Osteoblast (primary cell): ENCODE data around the gene NAXD. TPM values are rescaled to one million over a fixed set of nuclear protein-coding genes. Genes with fewer than 3 reads are reported as not detected.

ENCODE experiments used
- DNase-seq: peaks from one replicate; pipeline ENCODE4 v3.0.0; 2011; ENCODE audit warnings: low spot score, mixed read lengths; ENCODE audit not compliant: insufficient read length; ENCODE audit errors: missing footprints
- H2AFZ ChIP-seq: 2 replicates; pipeline ENCODE4 v1.6.0; 2011; ENCODE audit warnings: mild to moderate bottlenecking, low read length
- H3K27ac ChIP-seq: 2 replicates; pipeline ENCODE4 v1.5.1; 2011; ENCODE audit warnings: mild to moderate bottlenecking, low read depth, low read length, moderate library complexity
- H3K27me3 ChIP-seq: 2 replicates; pipeline ENCODE4 v1.6.0; 2012; ENCODE audit warnings: mild to moderate bottlenecking, control low read depth, inconsistent platforms, low read length, moderate library complexity; ENCODE audit not compliant: insufficient read depth
- H3K36me3 ChIP-seq: 2 replicates; pipeline ENCODE4 v1.5.1; 2011; ENCODE audit warnings: mild to moderate bottlenecking, low read length, control low read depth, moderate library complexity; ENCODE audit not compliant: insufficient read depth
- H3K4me1 ChIP-seq: 2 replicates; pipeline ENCODE4 v1.5.1; 2011; ENCODE audit warnings: mild to moderate bottlenecking, low read length, control low read depth, moderate library complexity; ENCODE audit not compliant: insufficient read depth
- H3K4me2 ChIP-seq: 2 replicates; pipeline ENCODE4 v1.6.0; 2011; ENCODE audit warnings: mild to moderate bottlenecking, low read length; ENCODE audit not compliant: insufficient read depth
- H3K4me3 ChIP-seq: fragments of 200-600 bp; sonication (generic); 3 replicates; pipeline ENCODE4 v1.5.1; 2012; ENCODE audit warnings: mild to moderate bottlenecking, low read length, inconsistent platforms; ENCODE audit not compliant: insufficient read depth
- H3K79me2 ChIP-seq: 2 replicates; pipeline ENCODE4 v1.6.0; 2012; ENCODE audit warnings: mild to moderate bottlenecking, low read length, control low read depth, inconsistent platforms; ENCODE audit not compliant: insufficient read depth
- H3K9me3 ChIP-seq: 2 replicates; pipeline ENCODE4 v1.5.1; 2011; ENCODE audit warnings: low read depth, low read length, control low read depth
- H4K20me1 ChIP-seq: 2 replicates; pipeline ENCODE4 v1.6.0; 2012; ENCODE audit warnings: mild to moderate bottlenecking, low read length, control low read depth; ENCODE audit not compliant: insufficient read depth
- CTCF ChIP-seq: IDR thresholded peaks from 2 replicates; pipeline ENCODE4 v1.5.1; 2011; ENCODE audit warnings: mild to moderate bottlenecking, low read depth, low read length, moderate library complexity; ENCODE audit errors: extremely low read depth
- total RNA-seq: library from RNA; depleted of rRNA; stranded (reverse); fragments of >200 nt; gene quantifications from 2 replicates; pipeline ENCODE4 v1.2.3, GENCODE V29; 2012

NAXD gene
- total RNA-seq, 1 donor, result 15.9 TPM

DNA sequence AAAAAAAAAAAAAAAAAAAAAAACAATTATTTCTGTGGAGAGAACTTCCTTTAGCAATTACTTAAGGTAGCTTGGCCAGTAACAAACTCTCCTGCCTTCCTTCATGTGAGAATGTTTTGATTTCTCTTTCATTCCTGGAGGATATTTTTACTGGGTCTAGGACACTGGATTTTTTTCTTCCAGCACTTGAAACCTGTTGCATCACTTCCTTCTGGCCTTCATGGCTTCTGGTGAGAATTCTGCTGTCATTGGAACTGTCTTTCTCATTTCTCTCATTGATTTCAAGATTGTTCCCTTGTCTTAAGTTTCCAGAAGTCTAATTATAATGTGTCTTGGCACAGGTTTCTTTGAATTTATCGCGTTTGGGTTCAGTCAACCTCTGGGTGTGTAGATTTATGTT is 34.5 kb upstream of the NAXD start:
- Histone ChIP-seq H3K27ac (no peak overlapping the region), H3K27me3 (no peaks in the 10 kb centered on the region), H3K36me3 (no peaks in the 10 kb centered on the region), H3K4me2 (no peak overlapping the region), H2AFZ (peak overlapping the region; percentile 46), H3K79me2 (no peaks in the 10 kb centered on the region), H3K4me1 (no peaks in the 10 kb centered on the region), H3K9me3 (no peaks in the 10 kb centered on the region), H4K20me1 (no peaks in the 10 kb centered on the region), H3K4me3 (no peak overlapping the region)
- TF ChIP-seq CTCF, result no peak
- no peak for DNase-seq

DNA sequence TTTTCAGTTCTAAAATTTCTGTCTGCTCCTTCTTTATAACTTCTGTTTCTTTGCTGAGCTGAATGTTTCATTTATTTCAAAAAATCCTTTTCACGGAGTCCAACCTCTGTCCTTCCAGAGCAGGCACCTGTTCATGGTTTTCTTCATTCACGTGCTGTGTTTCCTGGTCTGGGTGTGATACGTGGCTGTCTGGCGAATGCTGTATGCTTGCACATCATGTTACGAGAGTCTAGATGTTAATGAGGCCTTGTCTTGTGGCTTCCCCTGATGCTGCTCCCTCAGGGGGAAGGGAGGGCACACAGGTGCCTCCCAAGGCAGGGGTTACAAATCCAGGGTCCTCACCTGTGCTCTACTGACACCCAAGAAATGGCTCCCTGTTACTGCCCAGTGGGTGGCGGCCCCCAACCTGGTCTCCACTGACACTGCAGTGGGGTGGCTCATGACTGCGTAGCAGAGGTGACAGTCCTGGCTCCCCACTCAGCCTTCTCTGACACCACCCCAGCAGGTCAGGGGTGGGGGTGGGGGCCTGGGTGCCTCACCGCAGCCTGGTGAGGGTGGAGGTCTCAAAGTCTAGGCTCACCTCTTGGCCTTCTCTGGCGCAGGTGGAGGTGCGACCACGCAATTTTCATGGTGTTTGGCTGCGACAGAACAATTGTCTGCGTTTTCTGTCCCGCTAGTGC is 33.7 kb upstream of the NAXD start:
- TF ChIP-seq CTCF, result no peak
- Histone ChIP-seq H3K27ac (no peak overlapping the region), H3K9me3 (no peaks in the 10 kb centered on the region), H3K27me3 (no peaks in the 10 kb centered on the region), H3K4me3 (no peak overlapping the region), H3K4me2 (no peak overlapping the region), H4K20me1 (no peaks in the 10 kb centered on the region), H2AFZ (no peak overlapping the region), H3K4me1 (no peaks in the 10 kb centered on the region), H3K79me2 (no peaks in the 10 kb centered on the region), H3K36me3 (no peaks in the 10 kb centered on the region)
- DNase-seq, result no peak

DNA sequence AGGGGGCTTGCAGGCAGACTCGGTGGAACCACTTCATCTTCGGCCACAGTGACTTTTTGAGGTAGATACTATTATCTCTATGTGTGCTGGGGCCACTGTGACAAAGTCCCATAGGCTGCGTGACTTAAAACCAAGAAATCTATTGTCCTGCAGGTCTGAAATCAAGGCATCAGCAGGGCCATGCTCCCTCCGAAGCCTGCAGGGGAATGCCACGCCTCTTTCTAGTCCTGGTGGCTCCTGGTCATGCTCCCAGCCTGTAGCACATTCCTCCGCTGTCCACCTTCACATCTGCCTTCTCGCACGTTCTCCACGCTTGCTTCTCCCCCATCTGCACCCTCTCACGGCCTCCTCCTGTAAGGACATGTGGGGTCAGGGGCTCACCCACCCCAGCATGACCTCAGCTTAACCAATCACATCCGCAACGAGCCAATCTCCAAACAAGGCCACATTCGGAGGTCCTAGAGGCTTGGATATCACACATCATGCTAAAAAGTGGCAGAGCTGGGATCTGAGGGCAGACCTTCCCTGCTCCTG is 32.9 kb upstream of the NAXD start:
- no peak overlapping the region for H2AFZ ChIP-seq
- H3K36me3 ChIP-seq, result no peaks in the 10 kb centered on the region
- no peak for TF ChIP-seq CTCF

GRCh38 chr13:110583178-110583865 is 32.0 kb upstream of the NAXD start:
- H4K20me1 ChIP-seq, result no peaks in the 10 kb centered on the region
- H3K79me2 ChIP-seq, result no peaks in the 10 kb centered on the region
- no peaks in the 10 kb centered on the region for H3K4me1 ChIP-seq
- H3K27ac ChIP-seq, result no peak overlapping the region
- no peak for TF ChIP-seq CTCF
- H2AFZ ChIP-seq, result no peak overlapping the region
- DNase-seq, result no peak
- no peak overlapping the region for H3K4me2 ChIP-seq
- no peaks in the 10 kb centered on the region for H3K9me3 ChIP-seq
- no peaks in the 10 kb centered on the region for H3K27me3 ChIP-seq
- no peaks in the 10 kb centered on the region for H3K36me3 ChIP-seq
- no peak overlapping the region for H3K4me3 ChIP-seq

More for the DNA sequence above, 32.9 kb upstream of the NAXD start:
- Histone ChIP-seq H3K79me2 (no peaks in the 10 kb centered on the region), H3K9me3 (no peaks in the 10 kb centered on the region), H3K27ac (no peak overlapping the region), H4K20me1 (no peaks in the 10 kb centered on the region), H3K4me2 (no peak overlapping the region), H3K4me1 (no peaks in the 10 kb centered on the region), H3K4me3 (no peak overlapping the region), H3K27me3 (no peaks in the 10 kb centered on the region)
- DNase-seq, result no peak
